Activated T-helper 1 cell treated with anti-CD3 and anti-CD28 coated beads, Interleukin-2, amount 50 U/mL, for 16 hours (primary cell): ENCODE results near the gene HES5.
"Not testable (repeated sequence)": the region's sequence is repeated elsewhere in the genome, so short reads cannot be mapped to it uniquely, and the experiment has no call there.

Experiments
- DNase-seq, 2 donors: peaks; one replicate each; pipeline ENCODE4 v3.0.0-alpha.2; 2020; ENCODE audit warnings: low read depth in 1 of 2, low spot score in 1 of 2

HES5 gene

DNA sequence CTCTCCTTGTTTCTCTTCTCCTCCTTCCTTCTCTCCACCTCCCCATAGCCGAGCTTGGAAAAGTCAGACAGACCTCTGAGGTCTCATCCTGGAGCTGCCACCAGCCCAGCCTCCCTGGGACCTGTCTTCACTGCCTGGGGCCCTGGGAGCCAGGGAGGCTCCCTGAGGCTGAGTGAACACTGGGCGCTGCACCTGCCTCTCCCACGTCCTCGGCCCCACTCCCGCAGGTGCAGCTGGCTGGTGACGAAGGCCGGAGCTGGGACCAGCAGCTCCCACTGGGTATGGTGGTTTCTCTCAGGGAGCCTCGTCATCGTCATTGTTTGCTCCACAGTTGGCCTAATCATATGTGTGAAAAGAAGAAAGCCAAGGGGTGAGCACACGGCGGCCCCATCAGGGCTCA, 31.4 kb upstream of the HES5 start:
- no peak for DNase-seq

DNA sequence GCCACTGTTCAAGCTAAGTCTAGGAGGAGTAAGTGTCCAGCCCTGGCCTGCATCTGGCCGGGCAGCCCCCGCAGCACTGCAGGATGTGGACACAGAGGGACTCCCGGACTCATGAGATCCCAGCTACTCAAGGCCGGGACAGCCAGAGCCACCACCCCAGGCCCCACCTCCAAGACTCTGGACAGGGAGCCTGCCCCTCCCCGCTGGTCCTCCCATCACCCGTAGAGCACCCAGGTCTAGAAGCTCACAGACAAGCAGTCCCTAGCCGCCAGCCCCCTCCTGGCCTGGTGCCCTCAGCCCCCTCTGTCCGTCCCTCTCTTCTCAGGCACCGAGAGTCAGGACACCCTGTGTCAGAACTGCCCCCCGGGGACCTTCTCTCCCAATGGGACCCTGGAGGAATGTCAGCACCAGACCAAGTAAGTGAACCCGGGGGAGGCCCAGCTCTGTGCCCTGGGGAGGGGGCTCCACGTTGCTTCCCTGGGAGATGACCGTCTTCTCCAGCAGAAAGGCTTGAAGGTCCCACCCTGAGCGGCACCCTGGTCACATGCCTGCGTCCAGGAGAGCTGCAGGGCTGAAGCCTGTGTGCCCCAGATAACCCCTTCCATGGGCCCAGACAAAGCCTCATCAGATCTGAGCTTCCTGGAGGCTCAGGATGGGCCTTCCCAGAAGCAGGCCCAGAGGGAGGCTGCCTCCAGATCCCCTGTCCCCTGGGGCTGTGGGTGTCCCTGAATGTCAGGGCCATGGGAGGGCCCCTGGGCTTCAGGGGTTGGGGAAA, 30.4 kb upstream of the HES5 start:
- DNase-seq = no peak

DNA sequence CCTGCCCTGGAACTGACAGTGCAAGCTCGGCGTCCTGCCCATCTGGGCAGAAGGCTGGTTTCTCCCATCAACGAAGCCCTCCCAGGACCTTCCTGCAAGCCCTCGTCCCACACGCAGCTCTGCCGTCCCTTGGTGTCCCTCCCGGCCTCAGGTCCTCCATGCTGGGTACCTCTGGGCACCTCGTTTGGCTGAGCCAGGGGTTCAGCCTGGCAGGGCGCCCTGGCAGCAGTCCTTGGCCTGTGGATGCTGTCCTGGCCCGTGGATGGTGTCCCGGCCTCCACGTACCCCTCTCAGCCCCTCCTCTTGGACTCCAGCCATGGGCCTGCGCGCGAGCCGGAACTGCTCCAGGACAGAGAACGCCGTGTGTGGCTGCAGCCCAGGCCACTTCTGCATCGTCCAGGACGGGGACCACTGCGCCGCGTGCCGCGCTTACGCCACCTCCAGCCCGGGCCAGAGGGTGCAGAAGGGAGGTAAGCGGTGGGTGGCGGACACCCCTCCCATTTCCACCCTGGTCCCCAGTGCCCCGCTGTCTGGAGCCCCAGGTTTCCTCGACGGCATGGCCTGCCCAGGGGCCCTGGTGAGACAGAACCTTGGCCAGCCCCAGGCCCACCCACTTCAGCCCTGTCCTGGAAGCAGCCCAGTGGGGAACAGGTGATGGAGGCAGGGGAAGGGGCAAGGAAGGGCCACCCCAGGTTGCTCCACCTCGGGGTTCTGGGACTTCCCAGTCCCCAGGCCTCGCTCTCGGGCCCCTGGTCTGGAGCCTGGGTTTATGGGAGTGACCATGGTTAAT, 29.6 kb upstream of the HES5 start:
- DNase-seq = no peak

DNA sequence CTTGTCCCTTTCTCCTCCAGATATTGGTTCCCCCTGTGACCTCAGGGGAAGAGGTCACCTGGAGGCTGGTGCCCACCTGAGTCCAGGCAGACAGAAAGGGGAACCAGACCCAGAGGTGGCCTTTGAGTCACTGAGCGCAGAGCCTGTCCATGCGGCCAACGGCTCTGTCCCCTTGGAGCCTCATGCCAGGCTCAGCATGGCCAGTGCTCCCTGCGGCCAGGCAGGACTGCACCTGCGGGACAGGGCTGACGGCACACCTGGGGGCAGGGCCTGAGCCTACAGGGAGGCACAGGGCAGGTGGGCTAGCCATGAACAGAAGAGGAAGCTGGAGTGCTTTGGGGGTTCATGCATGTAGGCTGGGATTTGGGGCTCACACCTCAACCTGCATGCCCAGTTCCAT, 28.8 kb upstream of the HES5 start:
- DNase-seq = no peak

DNA sequence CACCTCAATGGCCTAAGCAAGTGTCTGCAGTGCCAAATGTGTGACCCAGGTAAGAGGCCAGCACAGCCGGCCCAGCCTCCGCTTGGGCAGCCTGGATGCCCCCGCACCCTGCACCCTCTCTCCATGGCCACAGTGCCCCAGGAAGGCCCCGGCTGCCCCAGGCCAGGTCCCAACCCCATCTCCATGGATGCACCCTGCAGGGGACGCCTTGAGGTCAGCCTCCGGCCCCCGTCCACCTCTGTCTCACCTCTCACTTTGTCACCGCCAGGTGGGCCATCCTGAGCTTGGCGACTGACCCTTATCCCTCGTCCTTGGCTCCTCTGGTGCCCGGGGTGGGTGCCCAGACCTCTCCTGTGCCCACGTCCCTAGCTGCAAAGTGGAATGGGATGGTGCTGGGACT, 28.4 kb upstream of the HES5 start:
- DNase-seq = no peak

DNA sequence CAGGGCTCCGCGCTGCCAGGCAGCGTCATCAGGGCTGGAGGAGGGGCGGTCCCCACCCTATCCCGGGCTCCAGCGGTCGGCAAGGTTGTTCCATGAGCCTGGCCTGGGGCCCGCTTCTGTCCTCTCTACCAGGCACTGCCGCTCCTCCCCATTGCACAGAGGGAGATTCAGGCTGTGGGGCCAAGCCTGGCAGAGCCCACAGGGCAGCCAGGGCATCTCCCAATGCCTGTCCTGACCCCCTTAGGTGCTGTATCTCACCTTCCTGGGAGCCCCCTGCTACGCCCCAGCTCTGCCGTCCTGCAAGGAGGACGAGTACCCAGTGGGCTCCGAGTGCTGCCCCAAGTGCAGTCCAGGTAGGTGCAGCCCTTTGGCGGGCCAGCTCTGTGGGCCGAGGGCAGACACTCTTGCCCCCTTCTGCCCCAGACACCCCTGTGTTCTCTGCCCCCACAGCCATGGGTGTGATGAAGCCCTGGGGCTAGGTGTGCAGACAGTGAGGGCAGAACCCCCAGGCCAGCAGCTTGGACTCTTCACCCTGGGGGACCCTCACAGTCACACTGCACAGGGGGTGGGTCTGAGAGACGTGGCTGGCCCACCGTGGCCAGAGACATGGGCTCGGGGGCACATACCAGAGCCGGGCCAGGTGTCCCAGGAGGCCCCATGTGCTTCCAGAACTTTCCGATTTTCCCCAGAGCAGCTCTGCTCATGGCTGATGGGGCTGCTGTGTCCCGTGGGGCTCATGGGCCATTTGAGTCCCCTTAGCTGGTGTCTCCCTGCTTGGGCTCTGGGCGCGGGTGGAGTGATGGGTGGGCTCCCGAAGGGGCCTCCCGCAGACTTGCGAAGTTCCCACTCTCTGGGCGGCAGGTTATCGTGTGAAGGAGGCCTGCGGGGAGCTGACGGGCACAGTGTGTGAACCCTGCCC, 27.7 kb upstream of the HES5 start:
- no peak for DNase-seq

DNA sequence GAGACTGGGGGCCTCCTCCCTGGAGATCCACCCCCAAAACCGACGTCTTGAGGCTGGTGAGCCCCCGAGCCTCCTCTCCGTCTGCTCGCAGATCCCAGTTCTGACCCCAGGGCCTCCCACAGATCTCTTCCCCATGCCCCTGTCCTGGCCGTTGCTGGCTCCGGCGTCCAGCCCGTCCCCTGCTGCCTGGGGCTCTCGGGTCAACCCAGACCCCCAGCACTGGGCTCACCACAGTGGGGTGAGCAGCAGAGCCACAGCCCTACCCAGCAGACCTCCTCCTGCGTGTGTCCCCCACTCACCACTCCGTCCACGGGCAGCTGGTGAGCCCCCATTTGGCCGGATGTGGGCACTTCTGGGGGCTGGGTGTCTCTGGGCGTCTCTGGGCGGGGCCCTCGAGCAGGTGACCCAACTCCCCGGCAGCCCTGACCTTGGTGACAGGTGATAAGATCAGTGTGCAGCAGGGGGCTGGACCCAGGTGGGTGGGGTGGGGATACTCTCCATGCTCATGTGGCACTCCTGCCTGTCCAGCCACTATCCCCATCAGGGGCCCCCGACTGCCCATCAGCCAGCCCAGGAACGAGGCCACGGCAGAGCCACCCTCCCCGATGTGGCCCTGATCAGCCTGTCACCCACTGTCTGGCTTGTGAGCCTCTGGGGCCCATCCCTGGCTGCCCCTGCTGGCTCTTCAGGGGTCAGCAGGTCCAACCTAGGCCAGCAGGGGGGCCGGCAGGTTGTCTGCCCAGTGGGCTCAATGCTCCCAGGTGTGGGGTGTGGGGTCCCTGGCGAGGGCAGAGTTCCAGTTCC, 26.8 kb upstream of the HES5 start:
- no peak for DNase-seq

DNA sequence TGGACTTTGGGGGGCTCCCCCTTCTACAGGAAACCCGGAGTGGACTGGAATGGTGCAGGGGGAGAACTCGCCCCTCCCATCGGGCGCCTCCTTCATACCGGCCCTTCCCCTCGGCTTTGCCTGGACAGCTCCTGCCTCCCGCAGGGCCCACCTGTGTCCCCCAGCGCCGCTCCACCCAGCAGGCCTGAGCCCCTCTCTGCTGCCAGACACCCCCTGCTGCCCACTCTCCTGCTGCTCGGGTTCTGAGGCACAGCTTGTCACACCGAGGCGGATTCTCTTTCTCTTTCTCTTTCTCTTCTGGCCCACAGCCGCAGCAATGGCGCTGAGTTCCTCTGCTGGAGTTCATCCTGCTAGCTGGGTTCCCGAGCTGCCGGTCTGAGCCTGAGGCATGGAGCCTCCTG, 26.2 kb upstream of the HES5 start, which contains the start of gene TNFRSF14:
TSS of gene TNFRSF14 (plus strand) at position 95 of the 401 bp plus-strand sequence. CDS start at position 389, 294 bp downstream.
- peak in 1 of 2 donors; percentile 57 for DNase-seq

DNA sequence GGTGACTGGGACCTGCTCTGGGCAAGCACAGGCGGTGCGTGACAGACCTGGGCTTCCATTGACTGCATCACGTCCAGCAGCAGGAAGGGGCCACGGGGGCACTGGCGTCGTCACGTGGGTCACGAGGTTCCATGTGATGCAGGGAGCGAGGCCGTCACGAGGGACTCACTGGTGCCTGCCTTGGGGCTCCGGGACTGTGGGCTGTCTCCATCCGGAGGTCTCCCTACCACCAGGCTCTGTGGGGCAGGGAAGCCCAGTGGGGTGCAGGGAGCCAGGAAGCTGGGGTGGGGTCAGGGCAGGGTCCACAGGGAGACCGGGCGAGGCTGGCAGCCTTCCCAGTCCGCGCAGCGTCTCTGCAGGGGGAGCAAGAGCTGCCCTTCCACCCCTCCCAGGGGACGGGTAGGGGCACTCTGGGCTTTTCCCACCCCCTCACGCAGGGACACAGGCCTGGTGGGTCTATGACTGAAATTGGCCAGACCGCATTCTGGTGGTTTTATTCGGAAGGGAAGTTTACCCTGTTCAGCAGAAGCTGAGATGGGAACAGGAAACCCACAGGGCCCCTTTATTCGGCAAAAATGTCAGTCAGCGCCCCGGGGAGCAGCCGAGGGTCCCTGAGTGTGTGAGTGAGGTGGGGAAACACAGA, 25.7 kb upstream of the HES5 start:
- peak in 1 of 2 donors; percentile 53 for DNase-seq

DNA sequence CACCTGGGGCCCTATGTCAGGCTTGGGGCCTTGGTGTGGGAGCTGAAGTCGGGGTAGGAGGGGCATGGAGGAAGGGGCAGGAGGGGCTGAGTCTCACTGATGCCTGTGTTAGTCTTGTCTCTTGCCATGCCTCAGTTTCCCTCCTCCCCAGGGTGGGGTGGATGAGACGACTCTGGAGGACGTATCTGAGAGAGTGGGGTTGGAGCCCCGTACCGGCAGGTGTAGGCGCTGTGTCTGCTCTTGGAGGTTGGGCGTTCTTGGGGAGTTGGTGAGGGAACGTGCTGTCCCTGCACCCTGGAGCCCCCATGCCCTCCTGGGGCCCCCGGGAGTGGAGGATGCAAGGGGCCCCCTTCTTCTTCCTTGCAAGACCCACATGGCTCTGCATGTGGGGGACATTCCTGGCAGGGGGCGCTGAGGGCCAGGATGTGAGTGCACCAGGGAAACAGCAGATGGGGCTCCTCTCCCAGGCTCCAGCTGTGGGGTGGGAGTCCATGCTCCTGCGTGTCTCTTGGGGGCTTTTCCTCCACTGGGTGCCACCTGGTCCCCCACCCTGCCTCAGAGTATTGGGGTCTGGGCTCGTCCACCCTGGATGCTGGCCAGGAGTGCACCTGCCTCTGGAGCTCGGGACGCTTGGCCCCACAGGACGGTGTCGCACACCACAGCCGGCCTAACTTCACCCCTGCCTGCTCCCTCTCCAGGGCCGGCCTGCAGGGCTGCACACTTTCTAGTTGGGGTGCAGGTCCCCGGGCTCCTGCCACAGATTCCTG, 24.7 kb upstream of the HES5 start:
- no peak for DNase-seq

DNA sequence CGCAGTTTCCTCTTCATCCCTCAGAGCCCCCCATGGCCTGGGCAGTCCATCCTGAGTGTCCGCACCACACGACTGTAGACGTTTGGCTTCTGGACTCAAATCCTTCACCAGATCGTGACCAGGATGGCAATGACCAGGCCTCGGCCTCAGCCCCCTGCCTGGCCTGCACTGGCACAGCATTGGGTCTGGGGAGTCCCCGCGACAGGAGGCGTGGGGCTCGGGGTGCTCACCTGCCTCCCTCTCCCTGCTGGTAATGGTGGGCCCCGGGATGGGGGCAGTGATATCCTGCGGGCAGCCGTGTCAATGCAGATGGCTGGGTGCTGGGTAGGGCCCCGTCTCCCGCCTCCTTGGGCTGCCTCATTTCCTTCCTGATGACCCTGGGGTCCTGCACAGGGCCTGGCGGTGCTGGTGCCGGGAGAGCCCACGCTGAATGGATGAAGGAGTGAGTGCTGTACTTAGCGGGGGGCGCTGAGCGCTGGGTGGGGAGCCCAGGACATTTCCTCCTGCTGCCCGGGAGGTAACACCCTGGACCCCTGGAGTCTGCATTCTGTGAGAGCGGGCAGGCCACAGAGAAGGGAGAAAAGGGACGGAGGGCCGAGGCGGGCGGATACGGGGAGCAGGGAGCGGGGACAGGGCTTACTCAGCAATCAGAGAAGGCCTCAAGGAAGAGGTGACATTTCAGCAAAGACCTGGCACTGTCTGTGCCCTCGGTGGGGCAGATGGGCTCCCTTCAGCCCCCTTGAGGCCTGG, 24.0 kb upstream of the HES5 start:
- DNase-seq = no peak

DNA sequence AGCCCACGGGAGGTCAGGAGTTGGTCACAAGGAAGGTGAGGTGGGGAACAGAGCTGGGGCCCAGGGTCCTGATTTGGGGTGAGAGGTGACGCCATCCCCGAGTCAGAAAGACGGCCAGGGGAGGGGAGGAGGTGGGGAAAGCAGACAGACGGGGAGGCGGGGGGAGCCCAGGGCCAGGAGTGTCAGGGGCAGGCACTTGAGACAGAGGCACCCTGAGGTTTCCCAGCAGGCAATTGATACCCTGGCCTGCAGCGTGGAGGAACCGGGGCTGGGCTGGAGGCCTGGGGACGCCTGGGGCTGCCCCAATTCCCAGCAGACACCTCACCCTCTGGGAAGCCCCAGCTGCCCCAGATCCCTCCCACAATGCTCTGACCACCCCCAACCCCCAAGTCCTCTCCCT, 23.0 kb upstream of the HES5 start:
- DNase-seq = not testable (repeated sequence)

DNA sequence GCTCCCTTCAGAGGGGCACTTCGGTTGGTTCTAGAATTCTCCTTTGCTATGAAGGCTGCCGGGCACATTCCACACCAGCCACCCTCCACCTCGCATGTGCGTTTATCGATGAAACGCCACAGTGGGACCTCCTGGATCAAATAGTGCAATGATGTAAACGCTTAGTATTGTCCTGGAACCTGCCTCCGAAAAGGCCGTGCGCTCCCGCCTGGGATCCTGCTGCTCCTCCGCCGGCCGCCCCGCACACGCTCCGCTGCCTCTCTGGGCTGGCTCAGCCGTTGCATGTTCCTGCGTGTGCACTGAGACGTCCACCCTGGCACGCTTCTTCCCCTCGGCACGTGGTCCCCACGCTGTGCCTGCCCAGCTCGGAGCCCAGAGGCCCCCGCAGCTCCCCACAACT, 22.1 kb upstream of the HES5 start:
- no peak for DNase-seq

DNA sequence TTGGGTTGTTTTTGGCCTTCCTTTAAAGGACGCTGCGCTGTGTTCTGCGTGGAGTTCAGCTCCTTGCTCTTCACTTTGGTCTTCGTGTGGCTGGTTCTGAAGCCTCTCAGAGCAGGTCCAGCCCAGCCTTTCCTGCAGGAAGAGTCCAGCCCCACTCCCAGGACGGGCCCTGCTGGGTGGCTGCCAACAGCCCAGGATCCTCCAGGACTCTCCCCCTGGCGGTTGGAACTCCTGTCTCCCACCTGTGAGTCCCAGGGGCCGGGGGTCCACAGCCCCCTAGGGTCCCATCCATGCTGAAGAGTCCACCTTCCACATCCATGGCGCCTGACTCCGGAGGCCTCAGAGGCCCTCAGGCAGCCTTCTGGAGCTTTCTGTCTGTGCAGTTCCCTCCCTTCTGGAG, 21.5 kb upstream of the HES5 start:
- DNase-seq = not testable (repeated sequence)

DNA sequence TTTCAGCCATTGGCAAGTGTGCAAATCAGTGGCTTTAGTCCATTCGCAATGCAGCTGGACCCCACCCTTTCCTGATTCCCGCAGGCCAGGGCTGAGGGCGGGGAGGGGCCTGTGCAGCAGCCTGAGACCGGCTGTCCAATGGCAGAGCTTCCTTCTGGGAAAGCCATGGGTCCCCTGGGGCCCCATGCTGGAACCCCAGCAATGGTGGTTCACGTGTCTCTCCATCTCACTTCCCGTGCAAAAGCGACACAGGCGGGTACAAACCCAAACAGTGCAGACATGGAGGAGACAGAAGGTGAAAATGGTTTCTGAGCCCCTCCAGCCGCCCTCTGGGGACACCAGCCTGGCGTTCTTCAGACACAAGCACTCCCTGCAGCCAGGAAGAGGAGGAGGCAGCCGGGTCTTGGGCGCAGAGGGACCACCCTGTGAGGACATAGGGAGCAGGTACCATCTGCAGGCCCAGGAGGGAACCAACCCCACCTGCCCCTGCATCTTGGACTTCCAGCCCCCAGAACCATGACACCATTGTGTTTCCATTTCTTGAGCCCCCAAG, 20.3 kb upstream of the HES5 start:
- DNase-seq = not testable (repeated sequence)

DNA sequence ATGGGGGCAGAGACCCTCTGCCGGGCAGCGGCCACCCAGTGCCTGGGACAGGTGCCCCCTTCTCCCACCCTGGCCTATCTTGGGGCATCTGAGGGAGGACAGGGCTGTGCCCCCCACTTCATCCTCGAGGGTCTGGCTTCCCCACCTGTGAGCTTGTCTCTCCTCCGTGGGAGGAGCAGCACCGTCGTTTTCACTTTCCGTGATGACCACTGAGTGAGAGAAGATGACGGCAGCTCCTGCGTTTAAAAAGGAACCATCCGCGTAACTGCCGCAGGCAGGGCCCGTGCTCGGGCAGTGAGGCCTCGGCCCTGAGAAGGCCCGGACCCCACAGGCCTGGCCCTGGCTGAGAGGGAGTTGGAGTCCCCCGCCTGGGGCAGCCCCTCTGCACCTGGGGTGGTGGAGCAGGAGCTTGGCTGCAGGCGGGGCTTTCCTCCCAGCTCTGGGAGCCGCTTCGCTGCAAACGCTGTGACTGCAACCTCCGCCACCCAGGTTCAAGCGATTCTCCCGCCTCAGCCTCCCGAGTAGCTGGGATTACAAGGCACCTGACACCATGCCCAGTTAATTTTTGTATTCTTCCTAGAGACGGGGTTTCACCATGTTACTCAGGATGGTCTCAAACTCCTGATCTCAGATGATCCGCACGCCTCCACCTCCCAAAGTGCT, 19.4 kb upstream of the HES5 start:
- not testable (repeated sequence) for DNase-seq

DNA sequence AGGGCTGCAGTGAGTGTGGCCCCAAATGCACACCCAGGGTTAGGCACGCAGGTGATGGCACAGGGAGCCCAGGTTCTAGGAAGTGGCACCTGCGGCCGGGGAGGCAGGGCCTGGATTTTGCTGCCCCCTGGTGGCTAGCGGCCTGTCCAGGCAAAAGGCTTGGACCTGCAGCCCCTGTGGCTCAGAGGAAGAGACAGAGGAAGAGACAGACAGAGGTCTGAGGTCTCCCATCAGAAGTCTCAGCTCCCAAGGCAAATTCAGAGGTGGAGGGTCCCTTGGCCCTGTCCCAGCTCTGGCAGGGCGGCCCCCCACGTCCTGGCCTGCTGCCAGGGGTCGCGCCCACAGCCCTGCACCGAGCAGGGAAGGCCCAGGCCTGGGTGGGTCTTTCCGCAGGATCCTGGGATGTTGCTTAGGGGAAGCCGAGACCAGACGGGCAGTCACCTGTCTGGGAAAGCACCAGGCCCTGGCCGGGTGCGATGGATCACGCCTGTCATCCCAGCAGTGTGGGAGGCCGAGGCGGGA, 18.1 kb upstream of the HES5 start:
- peak; percentile 68 to 70 for DNase-seq
